Right forelimb (tissue), 1 donor: ENCODE results near the gene GALNT12.

Source experiments
- DNase-seq: peaks from one replicate; pipeline ENCODE4 v3.0.0-alpha.2; 2018

GALNT12 gene

GRCh38 chr9:98834386-98834785 lies 26.9 kb downstream of the GALNT12 start:
- no peak for DNase-seq

GRCh38 chr9:98836206-98836605 lies 28.7 kb downstream of the GALNT12 start:
- no peak for DNase-seq

- DNase-seq = no peak
Measured at GRCh38 chr9:98837516-98837915, 30.0 kb downstream of the GALNT12 start.

GRCh38 chr9:98838155-98838867 lies 30.8 kb downstream of the GALNT12 start:
- DNase-seq = no peak

- DNase-seq = no peak
Measured at GRCh38 chr9:98838868-98839565, 31.5 kb downstream of the GALNT12 start.

- no peak for DNase-seq
Measured at GRCh38 chr9:98839724-98840123, 32.3 kb downstream of the GALNT12 start.

- DNase-seq = no peak
Measured at GRCh38 chr9:98842510-98842909, 35.0 kb downstream of the GALNT12 start.

- no peak for DNase-seq
Measured at GRCh38 chr9:98846081-98846480, 38.6 kb downstream of the GALNT12 start.

GRCh38 chr9:98846879-98847278 lies 39.4 kb downstream of the GALNT12 start:
- DNase-seq = no peak

GRCh38 chr9:98848450-98849149 lies 41.1 kb downstream of the GALNT12 start:
- DNase-seq = peak; percentile 86

- no peak for DNase-seq
Measured at GRCh38 chr9:98849563-98849962, 42.1 kb downstream of the GALNT12 start.

GRCh38 chr9:98850851-98851729 lies 43.6 kb downstream of the GALNT12 start:
- DNase-seq = no peak

GRCh38 chr9:98851730-98852459 lies 44.4 kb downstream of the GALNT12 start:
- no peak for DNase-seq

GRCh38 chr9:98852460-98852734 lies 44.9 kb downstream of the GALNT12 start:
- no peak for DNase-seq

- DNase-seq = no peak
Measured at GRCh38 chr9:98852961-98853360, 45.5 kb downstream of the GALNT12 start.

- DNase-seq = no peak
Measured at GRCh38 chr9:98854266-98854665, 46.8 kb downstream of the GALNT12 start.

- DNase-seq = no peak
Measured at GRCh38 chr9:98855592-98855991, 48.1 kb downstream of the GALNT12 start.

- no peak for DNase-seq
Measured at GRCh38 chr9:98856982-98857381, 49.5 kb downstream of the GALNT12 start.

GRCh38 chr9:98859941-98860340 lies 52.5 kb downstream of the GALNT12 start:
- no peak for DNase-seq

GRCh38 chr9:98860871-98861293 lies 53.4 kb downstream of the GALNT12 start:
- peak; percentile 85 for DNase-seq

- no peak for DNase-seq
Measured at GRCh38 chr9:98861781-98862504, 54.5 kb downstream of the GALNT12 start.

GRCh38 chr9:98862936-98863335 lies 55.5 kb downstream of the GALNT12 start:
- no peak for DNase-seq
